Trophoblast cell (in vitro differentiated cells and primary cell): ENCODE results near the gene ZNF17. TPM values are rescaled to one million over a fixed set of nuclear protein-coding genes. Genes with fewer than 3 reads are reported as not detected.

Source experiments
- DNase-seq, 2 donors: peaks; one replicate each; pipeline ENCODE4 v3.0.0-alpha.2; 2016
- H2AFZ ChIP-seq: 2 replicates; pipeline ENCODE4 v1.6.1; 2013; ENCODE audit warnings: low read length, moderate library complexity, mild to moderate bottlenecking; ENCODE audit not compliant: insufficient read depth, poor library complexity
- H2AK5ac ChIP-seq: 2 replicates; pipeline ENCODE4 v1.6.1; 2013; ENCODE audit warnings: mild to moderate bottlenecking, low read length
- H2BK120ac ChIP-seq: 2 replicates; pipeline ENCODE4 v1.6.1; 2013; ENCODE audit warnings: low read length, mild to moderate bottlenecking, moderate library complexity; ENCODE audit not compliant: insufficient read depth, poor library complexity
- H2BK12ac ChIP-seq: 2 replicates; pipeline ENCODE4 v1.6.1; 2013; ENCODE audit warnings: mild to moderate bottlenecking, low read length, moderate library complexity
- H2BK5ac ChIP-seq: 2 replicates; pipeline ENCODE4 v1.6.1; 2013; ENCODE audit warnings: low read length, low read depth, moderate library complexity, mild to moderate bottlenecking; ENCODE audit not compliant: poor library complexity
- H3K14ac ChIP-seq: 2 replicates; pipeline ENCODE4 v1.6.1; 2013; ENCODE audit warnings: mild to moderate bottlenecking, low read length
- H3K18ac ChIP-seq: 2 replicates; pipeline ENCODE4 v1.6.1; 2013; ENCODE audit warnings: mild to moderate bottlenecking, low read length
- H3K23ac ChIP-seq: 2 replicates; pipeline ENCODE4 v1.6.1; 2013; ENCODE audit warnings: low read length
- H3K27ac ChIP-seq: 2 replicates; pipeline ENCODE4 v1.5.1; 2013; ENCODE audit warnings: low read depth, mild to moderate bottlenecking, inconsistent platforms, low read length, moderate library complexity
- H3K27me3 ChIP-seq: 2 replicates; pipeline ENCODE4 v1.6.1; 2013; ENCODE audit warnings: inconsistent platforms, mild to moderate bottlenecking, low read length, moderate library complexity; ENCODE audit not compliant: insufficient read depth
- H3K36me3 ChIP-seq, 2 experiments: 1 replicate in 1 of 2; 2 replicates in 1 of 2; pipeline ENCODE4 v1.6.1; 2013; ENCODE audit warnings: low read length in 2 of 2, mild to moderate bottlenecking in 2 of 2, moderate library complexity in 1 of 2; ENCODE audit not compliant: insufficient read depth in 2 of 2, control insufficient read depth in 1 of 2
- H3K4ac ChIP-seq: 2 replicates; pipeline ENCODE4 v1.6.1; 2013; ENCODE audit warnings: low read depth, mild to moderate bottlenecking, low read length, moderate library complexity
- H3K4me1 ChIP-seq, 2 experiments: 1 replicate in 1 of 2; 2 replicates in 1 of 2; pipeline ENCODE4 v1.6.1; 2013; ENCODE audit warnings: low read length in 2 of 2, mild to moderate bottlenecking in 2 of 2, moderate library complexity in 1 of 2; ENCODE audit not compliant: insufficient read depth in 2 of 2, control insufficient read depth in 1 of 2
- H3K4me2 ChIP-seq: 2 replicates; pipeline ENCODE4 v1.6.1; 2013; ENCODE audit warnings: inconsistent platforms, mild to moderate bottlenecking, low read length, moderate library complexity
- H3K4me3 ChIP-seq: 2 replicates; pipeline ENCODE4 v1.5.1; 2013; ENCODE audit warnings: mild to moderate bottlenecking, low read depth, low read length, inconsistent platforms
- H3K79me1 ChIP-seq: one replicate; pipeline ENCODE4 v1.6.1; 2013; ENCODE audit warnings: low read length
- H3K79me2 ChIP-seq: 2 replicates; pipeline ENCODE4 v1.6.1; 2013; ENCODE audit warnings: low read length, mild to moderate bottlenecking; ENCODE audit not compliant: control insufficient read depth, insufficient read depth, poor library complexity
- H3K9ac ChIP-seq: 2 replicates; pipeline ENCODE4 v1.6.1; 2013; ENCODE audit warnings: mild to moderate bottlenecking, low read length
- H3K9me3 ChIP-seq: 2 replicates; pipeline ENCODE4 v1.6.1; 2013; ENCODE audit warnings: low read depth, mild to moderate bottlenecking, control low read depth, inconsistent platforms, low read length; ENCODE audit not compliant: insufficient read depth
- H4K12ac ChIP-seq: 2 replicates; pipeline ENCODE4 v1.6.1; 2013; ENCODE audit warnings: low read depth, mild to moderate bottlenecking, low read length, moderate library complexity
- H4K8ac ChIP-seq: 2 replicates; pipeline ENCODE4 v1.6.1; 2013; ENCODE audit warnings: low read depth, mild to moderate bottlenecking, low read length, moderate library complexity
- H4K91ac ChIP-seq: one replicate; pipeline ENCODE4 v1.6.1; 2013; ENCODE audit warnings: low read depth, mild to moderate bottlenecking, low read length, moderate library complexity
- WGBS: extraction: QIAGEN DNeasy Blood & Tissue Kit; methylation state at CpG from one replicate; pipeline ENCODE4 v1.1.7; 2013; ENCODE audit warnings: missing lambda C conversion rate; ENCODE audit not compliant: insufficient read length, insufficient coverage; ENCODE audit errors: extremely low coverage; 5-methylcytosine and 5-hydroxymethylcytosine counted together
- polyA plus RNA-seq: library from polyadenylated mRNA; stranded (reverse); fragments of 200-250 nt; gene quantifications from 2 replicates; pipeline ENCODE4 v1.2.3, GENCODE V29; 2013

Gene ZNF17
- polyA plus RNA-seq, result 3.1 TPM in 2 replicates

DNA sequence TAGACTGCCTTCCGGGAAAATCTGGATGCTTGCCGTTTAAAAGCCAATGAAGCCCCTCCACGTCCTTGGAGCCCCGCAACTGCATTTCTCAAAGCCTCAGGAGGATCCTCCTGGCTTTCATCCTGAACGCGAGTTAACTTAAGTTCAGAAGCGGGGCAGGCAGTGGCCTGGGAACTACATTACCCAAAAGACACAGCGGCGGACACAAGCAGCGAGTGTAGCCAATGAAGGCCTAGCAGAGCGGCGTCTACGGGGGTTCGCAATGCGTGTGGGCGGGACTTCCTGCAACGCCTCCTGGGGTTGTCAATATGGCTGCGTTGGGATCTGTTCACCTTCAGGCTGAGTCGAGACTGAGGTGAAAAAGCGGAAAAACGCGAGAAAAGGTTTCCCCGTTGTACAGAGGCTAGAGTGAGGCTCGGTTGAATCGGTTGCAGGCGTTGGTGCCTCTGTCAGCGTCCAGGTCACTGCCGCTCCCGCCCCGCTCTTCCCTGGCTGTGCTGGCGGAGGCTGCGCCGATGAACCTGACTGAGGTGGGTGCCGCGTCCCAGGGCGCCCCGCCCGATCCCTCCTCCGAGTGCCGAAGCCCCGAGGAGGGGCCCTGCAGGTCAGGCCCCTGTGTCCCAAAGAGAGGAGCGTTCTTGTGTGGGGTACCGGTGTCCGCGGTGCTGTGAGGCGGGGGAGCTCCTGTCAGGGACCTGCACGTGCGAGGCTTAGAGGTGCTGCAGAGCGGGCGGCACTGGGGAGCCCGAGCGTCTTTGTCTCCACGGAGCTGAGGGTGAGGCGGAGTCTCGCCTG lies at the start of gene ZNF17:
Gene ZNF17 (plus strand): TSS at position 285 of the 795 bp plus-strand sequence. CDS start 2,455 bp downstream, outside the sequence.
- H2AK5ac ChIP-seq, result no peak within 1 kb of the TSS
- WGBS, result no CpG with 5 or more reads among the region's 55 CpGs
- no peaks in the 10 kb centered on the region for H3K27me3 ChIP-seq

GRCh38 chr19:57362419-57362818 lies 48.5 kb upstream of the ZNF17 start:
- DNase-seq, result no peak
- Histone ChIP-seq H3K4me3 (no peak overlapping the region), H3K36me3 (peaks cover 4 to 13% of the 10 kb centered on the region in 2 experiments), H3K27me3 (no peaks in the 10 kb centered on the region), H3K23ac (no peak overlapping the region), H4K8ac (no peak overlapping the region), H3K4me1 (peaks cover 6 to 9% of the 10 kb centered on the region in 2 experiments), H3K27ac (no peak overlapping the region), H3K79me2 (peaks cover 4% of the 10 kb centered on the region), H3K14ac (no peak overlapping the region), H2BK12ac (no peak overlapping the region), H2AFZ (no peak overlapping the region), H3K9ac (no peak overlapping the region), H2BK5ac (no peak overlapping the region), H4K91ac (no peak overlapping the region), H3K18ac (no peak overlapping the region), H3K79me1 (peaks cover 7% of the 10 kb centered on the region), H2BK120ac (no peak overlapping the region), H3K9me3 (no peaks in the 10 kb centered on the region), H2AK5ac (no peak overlapping the region), H3K4me2 (peak overlapping the region; percentile 61), H3K4ac (no peak overlapping the region), H4K12ac (peak overlapping the region; percentile 43)
- WGBS, result no CpG with 5 or more reads among the region's 2 CpGs

More for the DNA sequence above, at the start of gene ZNF17:
- Histone ChIP-seq H3K9me3 (peaks cover 2% of the 10 kb centered on the region), H3K23ac (no peak within 1 kb of the TSS), H2BK12ac (no peak within 1 kb of the TSS), H3K14ac (peak within 1 kb of the TSS; percentile 10), H3K27ac (no peak within 1 kb of the TSS), H3K18ac (peak within 1 kb of the TSS; percentile 14), H4K91ac (peak within 1 kb of the TSS; percentile 7), H3K4me3 (peak within 1 kb of the TSS; percentile 96), H3K36me3 (peaks cover 0 to 6% of the 10 kb centered on the region in 2 experiments), H2AFZ (peak within 1 kb of the TSS; percentile 89), H3K9ac (peak within 1 kb of the TSS; percentile 87), H3K79me2 (no peaks in the 10 kb centered on the region), H3K79me1 (peaks cover 2% of the 10 kb centered on the region), H4K12ac (peak within 1 kb of the TSS; percentile 81), H3K4ac (peak within 1 kb of the TSS; percentile 9), H4K8ac (peak within 1 kb of the TSS; percentile 87), H2BK120ac (no peak within 1 kb of the TSS), H3K4me1 (peaks cover 8% of the 10 kb centered on the region in 2 experiments), H3K4me2 (peak within 1 kb of the TSS; percentile 84), H2BK5ac (no peak within 1 kb of the TSS)
- DNase-seq, result peak; percentile 94 to 95

- H2AFZ ChIP-seq, result peak within 1 kb of the TSS; percentile 61
- H2AK5ac ChIP-seq, result peak within 1 kb of the TSS; percentile 66
- no peak within 1 kb of the TSS for H3K23ac ChIP-seq
- H3K14ac ChIP-seq, result peak within 1 kb of the TSS; percentile 73
- H3K27ac ChIP-seq, result no peak within 1 kb of the TSS
- peak within 1 kb of the TSS; percentile 78 for H4K91ac ChIP-seq
- peak within 1 kb of the TSS; percentile 69 for H4K12ac ChIP-seq
- peaks cover 4% of the 10 kb centered on the region for H3K79me2 ChIP-seq
- peaks cover 7% of the 10 kb centered on the region for H3K79me1 ChIP-seq
- H3K18ac ChIP-seq, result peak within 1 kb of the TSS; percentile 63
- H3K4me2 ChIP-seq, result peak within 1 kb of the TSS; percentile 99
- H2BK12ac ChIP-seq, result no peak within 1 kb of the TSS
- peaks cover 6 to 9% of the 10 kb centered on the region in 2 experiments for H3K4me1 ChIP-seq
- H2BK120ac ChIP-seq, result peak within 1 kb of the TSS; percentile 30
- peak within 1 kb of the TSS; percentile 84 for H3K4ac ChIP-seq
- peak within 1 kb of the TSS; percentile 37 for H2BK5ac ChIP-seq
- no CpG with 5 or more reads among the region's 47 CpGs for WGBS
- no peaks in the 10 kb centered on the region for H3K27me3 ChIP-seq
- H3K9me3 ChIP-seq, result no peaks in the 10 kb centered on the region
- peak; percentile 100 for DNase-seq
- peak within 1 kb of the TSS; percentile 86 for H4K8ac ChIP-seq
- peak within 1 kb of the TSS; percentile 91 for H3K4me3 ChIP-seq
- H3K9ac ChIP-seq, result peak within 1 kb of the TSS; percentile 86
- peaks cover 2 to 7% of the 10 kb centered on the region in 2 experiments for H3K36me3 ChIP-seq
These were observed 47.8 kb upstream of the ZNF17 start, which contains the start of the genes TRAPPC2B and ZNF547 for GRCh38 chr19:57362997-57363687. Gene TRAPPC2B, plus strand, starts transcription at chr19:57363551. Its CDS starts 1,283 bp downstream, at chr19:57364834. Gene ZNF547, plus strand, starts transcription at chr19:57363551. Its CDS starts 5,005 bp downstream, at chr19:57368556.

DNA sequence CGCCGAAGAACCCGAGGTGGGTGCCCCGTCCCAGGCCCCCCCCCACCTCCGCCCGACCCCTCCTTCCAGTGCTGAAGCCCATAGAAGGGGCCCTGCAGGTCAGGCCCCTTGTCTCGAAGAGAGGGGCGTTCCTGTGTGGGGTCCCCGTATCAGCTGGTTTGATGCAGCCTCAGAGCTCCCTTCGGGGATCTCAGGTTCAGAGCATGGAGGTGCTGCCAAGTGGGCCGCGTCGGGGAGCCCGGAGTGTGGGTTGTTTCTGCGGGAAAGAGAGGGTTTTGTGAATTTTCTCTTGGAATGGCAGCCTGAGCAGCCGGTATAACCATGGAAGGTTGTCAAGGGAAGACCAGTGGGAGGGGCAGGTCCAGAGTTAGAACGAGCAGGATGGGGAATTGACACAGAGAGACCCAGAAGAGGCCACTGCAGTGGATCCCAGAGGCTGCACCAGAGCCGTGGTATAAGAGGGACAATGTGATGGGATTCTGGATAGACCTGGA lies 47.2 kb upstream of the ZNF17 start:
- Histone ChIP-seq H3K36me3 (peaks cover 2 to 3% of the 10 kb centered on the region in 2 experiments), H3K27ac (no peak overlapping the region), H3K18ac (peak overlapping the region; percentile 63), H4K12ac (peak overlapping the region; percentile 69), H3K79me1 (peaks cover 7% of the 10 kb centered on the region), H2BK12ac (no peak overlapping the region), H4K8ac (peak overlapping the region; percentile 86), H3K79me2 (peaks cover 4% of the 10 kb centered on the region), H3K9me3 (no peaks in the 10 kb centered on the region), H2BK5ac (no peak overlapping the region), H3K4me3 (peak overlapping the region; percentile 91), H4K91ac (peak overlapping the region; percentile 78), H2AK5ac (peak overlapping the region; percentile 66), H3K23ac (no peak overlapping the region), H3K27me3 (no peaks in the 10 kb centered on the region), H3K4ac (peak overlapping the region; percentile 84), H3K14ac (peak overlapping the region; percentile 73), H3K9ac (peak overlapping the region; percentile 86), H2AFZ (peak overlapping the region; percentile 53), H3K4me2 (peak overlapping the region; percentile 99), H2BK120ac (peak overlapping the region; percentile 30), H3K4me1 (peaks cover 6 to 9% of the 10 kb centered on the region in 2 experiments)
- DNase-seq, result peak in 1 of 2 donors; percentile 34
- no CpG with 5 or more reads among the region's 18 CpGs for WGBS
